Kidney epithelial cell (primary cell): ENCODE data around the gene SRSF10. TPM values are rescaled to one million over a fixed set of nuclear protein-coding genes. Genes with fewer than 3 reads are reported as not detected.
A peak's percentile ranks its signal among the peaks of the same experiment; 100 is the strongest.

Source experiments
- DNase-seq: peaks from one replicate; pipeline ENCODE4 v3.0.0-alpha.2; 2010; ENCODE audit warnings: low read depth
- H3K27me3 ChIP-seq: 2 replicates; pipeline ENCODE4 v1.6.0; 2011; ENCODE audit warnings: low read length; ENCODE audit not compliant: control insufficient read depth, insufficient read depth
- H3K36me3 ChIP-seq: 2 replicates; pipeline ENCODE4 v1.5.1; 2011; ENCODE audit warnings: low read length; ENCODE audit not compliant: control insufficient read depth, insufficient read depth
- H3K4me3 ChIP-seq: 2 replicates; pipeline ENCODE4 v1.5.1; 2011; ENCODE audit warnings: low read depth, mild to moderate bottlenecking, control low read depth, low read length
- total RNA-seq: library from RNA; depleted of rRNA; stranded (reverse); fragments of >200 nt; gene quantifications from 2 replicates; pipeline ENCODE4 v1.2.3, GENCODE V29; 2015
- TF ChIP-seq, protein P1 (sequence below): IDR thresholded peaks from 2 replicates; pipeline ENCODE4 v1.5.1; 2011; ENCODE audit warnings: mild to moderate bottlenecking, moderate library complexity, low read length, control low read depth, inconsistent platforms; ENCODE audit not compliant: insufficient read depth, poor library complexity, severe bottlenecking

SRSF10 gene
- total RNA-seq, 1 donor from 2014 or later: 74.3 TPM

DNA sequence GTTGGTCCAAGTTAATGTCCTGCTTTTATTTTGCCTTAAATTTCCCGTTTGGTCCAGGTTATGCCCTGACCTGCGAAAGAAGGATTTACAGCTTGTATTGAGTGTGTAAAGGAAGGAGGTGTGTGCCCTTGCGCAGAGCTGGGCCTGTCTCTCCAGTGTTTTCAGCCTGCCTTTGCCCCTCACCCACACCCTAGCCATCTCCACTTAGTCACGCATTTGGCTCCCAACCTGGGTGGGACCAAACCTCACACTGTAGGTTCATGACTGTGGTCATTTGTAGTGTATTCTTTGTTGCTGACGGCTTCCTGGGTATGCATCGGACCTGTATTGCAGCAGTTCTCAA is 572 bp upstream of the SRSF10 start:
- Histone ChIP-seq H3K27me3 (no peaks in the 10 kb centered on the region), H3K4me3 (peak overlapping the region; percentile 25), H3K36me3 (no peaks in the 10 kb centered on the region)
- no peak for DNase-seq
- TF ChIP-seq, protein P1, sequence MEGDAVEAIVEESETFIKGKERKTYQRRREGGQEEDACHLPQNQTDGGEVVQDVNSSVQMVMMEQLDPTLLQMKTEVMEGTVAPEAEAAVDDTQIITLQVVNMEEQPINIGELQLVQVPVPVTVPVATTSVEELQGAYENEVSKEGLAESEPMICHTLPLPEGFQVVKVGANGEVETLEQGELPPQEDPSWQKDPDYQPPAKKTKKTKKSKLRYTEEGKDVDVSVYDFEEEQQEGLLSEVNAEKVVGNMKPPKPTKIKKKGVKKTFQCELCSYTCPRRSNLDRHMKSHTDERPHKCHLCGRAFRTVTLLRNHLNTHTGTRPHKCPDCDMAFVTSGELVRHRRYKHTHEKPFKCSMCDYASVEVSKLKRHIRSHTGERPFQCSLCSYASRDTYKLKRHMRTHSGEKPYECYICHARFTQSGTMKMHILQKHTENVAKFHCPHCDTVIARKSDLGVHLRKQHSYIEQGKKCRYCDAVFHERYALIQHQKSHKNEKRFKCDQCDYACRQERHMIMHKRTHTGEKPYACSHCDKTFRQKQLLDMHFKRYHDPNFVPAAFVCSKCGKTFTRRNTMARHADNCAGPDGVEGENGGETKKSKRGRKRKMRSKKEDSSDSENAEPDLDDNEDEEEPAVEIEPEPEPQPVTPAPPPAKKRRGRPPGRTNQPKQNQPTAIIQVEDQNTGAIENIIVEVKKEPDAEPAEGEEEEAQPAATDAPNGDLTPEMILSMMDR: no peak

DNA sequence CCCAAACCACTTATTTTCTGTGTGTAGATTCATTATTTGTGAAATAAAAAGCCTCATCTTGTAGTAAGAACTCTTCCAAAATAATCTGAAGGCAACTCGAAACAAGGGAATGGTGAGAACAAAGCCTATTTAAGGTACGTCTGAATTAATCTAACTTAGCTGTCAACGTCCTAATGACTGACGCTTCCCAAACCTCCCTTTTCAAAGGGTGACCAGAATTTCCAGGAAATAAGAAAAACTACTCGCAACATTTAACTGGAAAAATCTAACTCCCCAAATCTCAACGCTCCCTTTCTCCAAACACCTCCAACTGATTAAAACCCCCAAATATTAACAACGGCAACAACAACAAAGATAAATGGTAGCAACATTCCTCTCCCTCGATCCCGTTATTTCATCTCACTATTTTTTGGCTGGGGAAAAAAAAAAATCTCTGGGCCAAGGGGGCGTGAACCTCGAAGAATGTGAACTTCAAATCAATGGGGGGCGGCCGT is 693 bp downstream of the SRSF10 start:
- Histone ChIP-seq H3K27me3 (no peaks in the 10 kb centered on the region), H3K4me3 (peak overlapping the region; percentile 95), H3K36me3 (no peaks in the 10 kb centered on the region)
- TF ChIP-seq, protein P1: no peak
- DNase-seq: no peak

DNA sequence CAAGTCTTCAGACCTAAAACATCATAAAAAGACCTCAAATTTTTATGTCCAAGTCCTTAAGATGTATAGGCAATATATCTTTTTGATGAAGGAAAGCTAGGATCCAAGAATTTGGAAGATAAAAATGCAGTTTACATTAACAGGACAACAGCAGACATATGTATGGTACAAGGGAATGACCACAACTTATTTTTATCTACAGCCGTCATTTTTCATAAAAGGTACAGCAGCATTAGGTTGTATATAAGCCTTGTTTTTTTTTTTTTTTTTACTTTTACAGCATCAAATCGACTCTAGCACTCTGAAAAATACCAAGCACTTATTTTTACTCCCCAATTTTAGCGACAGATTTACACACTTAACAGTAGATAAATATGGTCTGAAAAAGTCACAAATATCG is 1.3 kb downstream of the SRSF10 start:
- no peaks in the 10 kb centered on the region for H3K27me3 ChIP-seq
- TF ChIP-seq, protein P1: no peak
- no peak for DNase-seq
- peak overlapping the region; percentile 95 for H3K4me3 ChIP-seq
- no peaks in the 10 kb centered on the region for H3K36me3 ChIP-seq

DNA sequence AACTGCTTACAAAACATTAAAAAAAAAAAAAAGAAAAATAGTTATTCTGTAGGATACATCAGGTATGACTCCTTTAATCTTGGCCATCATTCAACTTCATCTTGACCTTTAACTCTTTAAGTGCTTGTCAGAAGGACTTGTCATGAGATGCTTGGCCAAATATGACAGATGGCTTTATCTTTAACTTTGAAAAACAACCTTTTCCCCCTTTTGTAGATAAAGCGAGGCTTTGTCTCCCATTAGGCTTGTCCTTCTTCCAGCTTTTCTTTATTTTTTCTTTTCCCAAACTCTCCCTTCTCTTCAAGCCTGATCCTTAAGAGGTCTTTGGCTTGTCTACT is 2.3 kb downstream of the SRSF10 start:
- no peak for DNase-seq
- Histone ChIP-seq H3K36me3 (peaks cover 2% of the 10 kb centered on the region), H3K27me3 (no peaks in the 10 kb centered on the region), H3K4me3 (peak overlapping the region; percentile 2)
- TF ChIP-seq, protein P1: no peak

DNA sequence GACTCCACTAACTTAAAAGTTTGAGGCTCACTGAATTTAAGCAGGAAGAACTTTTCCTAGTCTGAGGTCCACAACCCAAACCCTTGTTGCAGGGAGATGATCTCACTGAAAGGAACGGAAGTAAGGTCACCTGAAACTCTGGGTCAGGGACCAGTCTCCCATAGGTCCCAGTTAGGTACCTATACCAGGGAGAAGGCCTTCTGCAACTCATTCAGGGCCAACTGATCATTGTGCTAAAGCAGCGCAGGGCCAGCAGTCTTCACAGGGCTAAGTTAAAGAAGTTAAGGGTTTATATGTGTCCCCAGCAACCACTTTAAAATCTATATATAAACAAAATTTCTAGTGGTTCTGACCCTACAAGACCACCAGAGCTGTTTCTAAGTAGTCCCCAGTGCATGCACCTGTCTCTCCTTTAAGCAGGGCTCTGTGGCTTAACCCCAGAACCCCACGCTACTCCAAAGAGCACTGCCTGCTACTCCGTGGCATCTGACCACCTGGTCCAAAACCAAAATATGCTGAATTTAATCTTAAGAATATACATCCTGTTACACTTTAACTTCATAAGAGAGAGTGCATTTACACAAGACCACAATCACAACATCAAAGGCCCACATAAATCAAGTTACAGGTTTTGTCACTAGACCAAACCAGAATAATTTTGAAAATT is 2.8 kb downstream of the SRSF10 start:
- no peak overlapping the region for H3K4me3 ChIP-seq
- TF ChIP-seq, protein P1: no peak
- H3K36me3 ChIP-seq: peaks cover 2% of the 10 kb centered on the region
- no peak for DNase-seq
- no peaks in the 10 kb centered on the region for H3K27me3 ChIP-seq

DNA sequence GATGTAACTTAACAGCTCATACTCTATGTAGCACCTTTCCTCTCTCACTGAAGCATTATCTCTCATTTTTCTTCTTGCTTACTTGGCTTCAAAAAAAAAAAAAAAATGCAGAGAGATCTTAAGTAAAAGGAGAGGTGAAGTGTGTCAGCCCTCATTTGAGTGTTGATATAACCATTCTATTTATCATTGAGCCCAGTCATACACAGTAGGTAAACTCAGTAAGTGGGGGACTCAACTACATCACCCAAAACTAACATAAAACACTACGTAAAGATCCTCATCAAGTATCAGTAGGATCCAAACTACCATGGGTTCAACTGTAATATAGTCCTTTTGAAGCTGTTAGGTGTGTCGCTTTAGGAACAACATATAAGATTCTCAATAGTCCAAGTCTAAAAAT is 12.3 kb downstream of the SRSF10 start:
- no peaks in the 10 kb centered on the region for H3K27me3 ChIP-seq
- DNase-seq: no peak
- no peak overlapping the region for H3K4me3 ChIP-seq
- TF ChIP-seq, protein P1: no peak
- H3K36me3 ChIP-seq: peaks cover 2% of the 10 kb centered on the region
